B cell (primary cell): ENCODE results near the gene PI3. TPM values are rescaled to one million over a fixed set of nuclear protein-coding genes. Genes with fewer than 3 reads are reported as not detected.

Experiments
- ATAC-seq: fragments of 200-7000 bp; cut with Tn5 transposase; one replicate; pipeline ENCODE4 v1.10.0; 2021; ENCODE audit warnings: low read depth, mild to moderate bottlenecking, moderate number of reproducible peaks, moderate library complexity
- CTCF ChIA-PET: fragments of 350-600 bp; sonication (Branson Sonifier 250); formaldehyde crosslinking; loops from one replicate; lab custom pipeline; 2021; ENCODE audit warnings: antibody characterized with exemption, inconsistent platforms; lab: Charles Lee
- POLR2A ChIA-PET: fragments of 350-600 bp; sonication (Branson Sonifier 250); formaldehyde crosslinking; loops from one replicate; lab custom pipeline; 2021; ENCODE audit warnings: antibody characterized with exemption; lab: Charles Lee
- DNase-seq: peaks from one replicate; pipeline ENCODE4 v3.0.0; 2013
- H2AFZ ChIP-seq: 2 replicates; pipeline ENCODE4 v1.6.1; 2012; ENCODE audit warnings: mild to moderate bottlenecking, low read depth, low read length; ENCODE audit not compliant: insufficient read depth, poor library complexity, severe bottlenecking
- H3K27ac ChIP-seq, 2 donors: 1 replicate in 1 of 2; 2 replicates in 1 of 2; pipeline ENCODE4 v1.5.1; 2012 to 2013; ENCODE audit warnings: low read length in 2 of 2, mild to moderate bottlenecking in 2 of 2, moderate library complexity in 1 of 2
- H3K27me3 ChIP-seq, 4 experiments: fragments of 200-600 bp in 1 of 4; sonication (generic) in 1 of 4; replicated peaks in 1 of 4; 1 replicate in 2 of 4; 2 replicates in 2 of 4; pipeline versions ENCODE4 v1.6.1 to v1.7.0; 2013 to 2016; ENCODE audit warnings: low read length in 3 of 4, mild to moderate bottlenecking in 2 of 4, mixed read lengths in 1 of 4, moderate library complexity in 1 of 4; ENCODE audit not compliant: insufficient read depth in 4 of 4, control insufficient read depth in 3 of 4; ENCODE audit errors: control extremely low read depth in 1 of 4
- H3K36me3 ChIP-seq, 2 experiments: replicated peaks in 1 of 2; 1 replicate in 1 of 2; 2 replicates in 1 of 2; pipeline versions ENCODE4 v1.6.1 to v1.7.1; 2013; ENCODE audit warnings: low read length in 1 of 2; ENCODE audit not compliant: insufficient read depth in 2 of 2, control insufficient read depth in 1 of 2; ENCODE audit errors: control extremely low read depth in 1 of 2, extremely low read depth in 1 of 2
- H3K4me1 ChIP-seq, 2 donors: fragments of 200-600 bp in 1 of 2; sonication (generic) in 1 of 2; 1 replicate in 1 of 2; 2 replicates in 1 of 2; pipeline versions ENCODE4 v1.5.1 to v1.6.1; 2013 to 2017; ENCODE audit warnings: low read length in 2 of 2; ENCODE audit not compliant: control insufficient read depth in 2 of 2, insufficient read depth in 2 of 2
- H3K4me2 ChIP-seq: replicated peaks from 2 replicates; pipeline ENCODE3; 2012; ENCODE audit warnings: mild to moderate bottlenecking, low read depth, low read length; ENCODE audit not compliant: poor library complexity, severe bottlenecking
- H3K4me3 ChIP-seq, 5 experiments: fragments of 200-600 bp in 1 of 5; sonication (generic) in 1 of 5; 1 replicate in 3 of 5; 2 replicates in 2 of 5; pipeline versions ENCODE4 v1.5.1 to v1.7.0; 2011 to 2016; ENCODE audit warnings: low read length in 4 of 5, mild to moderate bottlenecking in 4 of 5, low read depth in 2 of 5, control low read depth in 1 of 5, moderate library complexity in 1 of 5; ENCODE audit not compliant: insufficient read depth in 1 of 5; ENCODE audit errors: control extremely low read depth in 1 of 5, extremely low read depth in 1 of 5
- H3K79me2 ChIP-seq: fragments of 200-600 bp; sonication (generic); one replicate; pipeline ENCODE4 v1.6.0; 2016; ENCODE audit warnings: low read length; ENCODE audit not compliant: control insufficient read depth, insufficient read depth
- H3K9ac ChIP-seq: fragments of 200-600 bp; sonication (generic); 2 replicates; pipeline ENCODE4 v1.6.1; 2017; ENCODE audit warnings: mild to moderate bottlenecking, low read length, moderate library complexity
- H3K9me3 ChIP-seq, 3 donors: one replicate each; pipeline versions ENCODE4 v1.6.1 to v1.7.1; 2013; ENCODE audit warnings: low read length in 2 of 3; ENCODE audit not compliant: control insufficient read depth in 2 of 3, insufficient read depth in 1 of 3; ENCODE audit errors: control extremely low read depth in 1 of 3
- H4K20me1 ChIP-seq: 2 replicates; pipeline ENCODE4 v1.6.0; 2012; ENCODE audit warnings: mild to moderate bottlenecking, low read length; ENCODE audit not compliant: insufficient read depth, control insufficient read depth, poor library complexity, severe bottlenecking
- H3K27ac Mint-ChIP-seq: one replicate; pipeline ENCODE4 v1.8.0; 2021; ENCODE audit warnings: mixed read lengths
- H3K27me3 Mint-ChIP-seq: one replicate; pipeline ENCODE4 v1.8.0; 2021; ENCODE audit warnings: mixed read lengths
- H3K4me1 Mint-ChIP-seq: one replicate; pipeline ENCODE4 v1.8.0; 2021; ENCODE audit warnings: mixed read lengths
- H3K4me3 Mint-ChIP-seq: one replicate; pipeline ENCODE4 v1.8.0; 2021; ENCODE audit warnings: mixed read lengths
- H3K9me3 Mint-ChIP-seq: one replicate; pipeline ENCODE4 v1.8.0; 2022; ENCODE audit warnings: mixed read lengths; ENCODE audit not compliant: insufficient read depth
- EZH2 ChIP-seq: IDR thresholded peaks from 2 replicates; pipeline ENCODE4 v1.6.1; 2012; ENCODE audit warnings: borderline replicate concordance, low read depth, mild to moderate bottlenecking, moderate library complexity, low read length; ENCODE audit not compliant: insufficient read depth, poor library complexity, severe bottlenecking
- WGBS: methylation state at CpG from one replicate; pipeline ENCODE4 v1.1.5; 2013; ENCODE audit warnings: missing lambda C conversion rate; ENCODE audit not compliant: insufficient coverage; 5-methylcytosine and 5-hydroxymethylcytosine counted together
- intact Hi-C: fragments of 100-400 bp; cut with micrococcal nuclease; formaldehyde crosslinking; loops from one replicate; pipeline ENCODE4 v1.10.0; 2022
- polyA plus RNA-seq: library from polyadenylated mRNA; depleted of rRNA; stranded (reverse); fragments of >200 nt; gene quantifications from 2 replicates; pipeline ENCODE4 v1.2.3, GENCODE V29; 2012
- total RNA-seq, 2 donors: library from RNA; stranded (reverse); fragments of 120-200 nt in 1 of 2; gene quantifications; 1 replicate in 1 of 2; 2 replicates in 1 of 2; pipeline versions ENCODE4 v1.2.3 to v1.2.4, GENCODE V29; 2013 to 2022
- TF ChIP-seq, protein P1 (sequence below): fragments of 200-600 bp; IDR thresholded peaks from one replicate; pipeline ENCODE4 v1.8.0; 2022; ENCODE audit warnings: antibody characterized with exemption, mild to moderate bottlenecking

PI3 gene
- total and polyA plus RNA-seq, 2 donors (not counting 1 experiment from before 2014, with no cell fraction given) = 0.24 TPM; not detected in 1

DNA sequence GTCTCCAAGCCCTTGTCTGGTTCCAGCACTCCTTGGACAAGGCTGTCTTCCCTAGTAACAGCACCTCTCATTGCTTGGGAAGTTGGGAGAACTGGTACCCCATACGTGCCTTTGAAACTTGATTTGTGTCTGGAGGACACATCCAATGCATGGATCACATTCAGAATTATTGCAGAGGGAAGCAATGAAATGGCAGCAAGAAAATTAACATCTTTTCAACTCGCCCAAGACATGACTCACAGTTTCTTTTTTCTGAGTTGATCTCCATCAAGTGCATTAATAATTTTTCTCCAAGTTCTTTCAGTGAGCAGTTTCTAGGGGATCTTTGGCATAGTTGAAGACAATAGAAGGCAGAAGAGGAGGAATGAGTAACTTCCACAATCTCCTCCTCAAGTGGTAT lies 22.3 kb upstream of the PI3 start:
- Histone ChIP-seq H3K27ac (no peak overlapping the region), H3K9ac (no peak overlapping the region), H3K9me3 (peaks cover 0 to 8% (median 0%) of the 10 kb centered on the region in 3 donors), H2AFZ (no peak overlapping the region), H4K20me1 (no peaks in the 10 kb centered on the region), H3K4me3 (no peak overlapping the region), H3K79me2 (no peaks in the 10 kb centered on the region), H3K27me3 (peaks cover 0 to 8% (median 1%) of the 10 kb centered on the region in 4 experiments), H3K4me1 (peaks cover 0 to 11% of the 10 kb centered on the region in 2 donors), H3K4me2 (no peak overlapping the region), H3K36me3 (no peaks in the 10 kb centered on the region)
- ChIA-PET CTCF (no interaction called here), POLR2A (no interaction called here)
- TF ChIP-seq EZH2 = no peak
- TF ChIP-seq, protein P1, sequence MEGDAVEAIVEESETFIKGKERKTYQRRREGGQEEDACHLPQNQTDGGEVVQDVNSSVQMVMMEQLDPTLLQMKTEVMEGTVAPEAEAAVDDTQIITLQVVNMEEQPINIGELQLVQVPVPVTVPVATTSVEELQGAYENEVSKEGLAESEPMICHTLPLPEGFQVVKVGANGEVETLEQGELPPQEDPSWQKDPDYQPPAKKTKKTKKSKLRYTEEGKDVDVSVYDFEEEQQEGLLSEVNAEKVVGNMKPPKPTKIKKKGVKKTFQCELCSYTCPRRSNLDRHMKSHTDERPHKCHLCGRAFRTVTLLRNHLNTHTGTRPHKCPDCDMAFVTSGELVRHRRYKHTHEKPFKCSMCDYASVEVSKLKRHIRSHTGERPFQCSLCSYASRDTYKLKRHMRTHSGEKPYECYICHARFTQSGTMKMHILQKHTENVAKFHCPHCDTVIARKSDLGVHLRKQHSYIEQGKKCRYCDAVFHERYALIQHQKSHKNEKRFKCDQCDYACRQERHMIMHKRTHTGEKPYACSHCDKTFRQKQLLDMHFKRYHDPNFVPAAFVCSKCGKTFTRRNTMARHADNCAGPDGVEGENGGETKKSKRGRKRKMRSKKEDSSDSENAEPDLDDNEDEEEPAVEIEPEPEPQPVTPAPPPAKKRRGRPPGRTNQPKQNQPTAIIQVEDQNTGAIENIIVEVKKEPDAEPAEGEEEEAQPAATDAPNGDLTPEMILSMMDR = no peak
- intact Hi-C loops = no loop called here
- peaks cover 15% of the 10 kb centered on the region for H3K4me1 Mint-ChIP-seq
- 57% methylated on average over 1 of the region's 2 CpGs for WGBS
- no peak overlapping the region for H3K27ac Mint-ChIP-seq
- DNase-seq (no peak), ATAC-seq (no peak)
- H3K4me3 Mint-ChIP-seq = no peak overlapping the region
- H3K9me3 Mint-ChIP-seq = peaks cover 8% of the 10 kb centered on the region
- peaks cover 26% of the 10 kb centered on the region for H3K27me3 Mint-ChIP-seq

GRCh38 chr20:45153147-45153546 lies 21.6 kb upstream of the PI3 start:
- Mint-ChIP-seq H3K4me1 (peaks cover 15% of the 10 kb centered on the region), H3K27me3 (peaks cover 22% of the 10 kb centered on the region), H3K27ac (no peak overlapping the region), H3K4me3 (no peak overlapping the region), H3K9me3 (peaks cover 8% of the 10 kb centered on the region)
- H3K4me3 ChIP-seq = no peak overlapping the region
- no peak overlapping the region for H3K9ac ChIP-seq
- no peak overlapping the region for H3K27ac ChIP-seq
- ATAC-seq (no peak), DNase-seq (no peak)
- H3K36me3 ChIP-seq = no peaks in the 10 kb centered on the region
- 89% methylated on average over 3 of the region's 3 CpGs for WGBS
- POLR2A ChIA-PET = no interaction called here
- no peak overlapping the region for H3K4me2 ChIP-seq
- peaks cover 0 to 9% (median 0%) of the 10 kb centered on the region in 4 experiments for H3K27me3 ChIP-seq
- H4K20me1 ChIP-seq = no peaks in the 10 kb centered on the region
- peaks cover 0 to 11% of the 10 kb centered on the region in 2 donors for H3K4me1 ChIP-seq
- TF ChIP-seq, protein P1 = no peak
- no peak for TF ChIP-seq EZH2
- CTCF ChIA-PET = no interaction called here
- no peaks in the 10 kb centered on the region for H3K79me2 ChIP-seq
- H3K9me3 ChIP-seq = peaks cover 0 to 10% (median 2%) of the 10 kb centered on the region in 3 donors
- no peak overlapping the region for H2AFZ ChIP-seq
- intact Hi-C loops = no loop called here
